Lower leg skin (tissue), 3 donors: Measurements from ENCODE around the gene DOK4.

ENCODE experiments used
- POLR2A ChIP-seq, 2 donors: fragments of 450-650 bp; IDR thresholded peaks; one replicate each; pipeline ENCODE4 v1.6.1; 2016 to 2017; ENCODE audit warnings: antibody characterized with exemption in 2 of 2, mild to moderate bottlenecking in 1 of 2, moderate library complexity in 1 of 2
- TF ChIP-seq, protein P1 (sequence below), 3 donors: fragments of 450-650 bp; IDR thresholded peaks; one replicate each; pipeline ENCODE4 v1.5.1; 2016; ENCODE audit warnings: antibody characterized with exemption in 3 of 3, mild to moderate bottlenecking in 3 of 3, moderate library complexity in 2 of 3

DNA sequence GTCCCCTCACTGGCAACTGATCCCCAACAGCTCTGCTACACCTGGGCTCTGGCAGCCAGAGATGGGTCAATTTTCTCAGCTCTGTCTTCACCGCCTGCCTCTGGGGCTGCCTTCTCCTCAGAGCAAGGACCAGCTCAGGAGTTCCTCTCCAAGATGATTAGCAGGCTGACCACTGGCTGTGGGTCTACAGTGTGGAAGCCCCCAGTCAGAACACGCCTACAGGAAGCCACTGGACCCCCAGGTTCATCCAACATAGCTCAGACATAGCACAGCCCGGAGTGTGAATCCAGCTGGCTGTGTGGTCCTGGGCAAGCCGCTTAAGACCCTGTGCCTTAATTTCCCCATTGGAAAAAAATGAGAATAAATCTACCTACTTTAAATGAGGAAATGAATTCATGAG lies 4.9 kb downstream of the DOK4 start:
- TF ChIP-seq, protein P1, sequence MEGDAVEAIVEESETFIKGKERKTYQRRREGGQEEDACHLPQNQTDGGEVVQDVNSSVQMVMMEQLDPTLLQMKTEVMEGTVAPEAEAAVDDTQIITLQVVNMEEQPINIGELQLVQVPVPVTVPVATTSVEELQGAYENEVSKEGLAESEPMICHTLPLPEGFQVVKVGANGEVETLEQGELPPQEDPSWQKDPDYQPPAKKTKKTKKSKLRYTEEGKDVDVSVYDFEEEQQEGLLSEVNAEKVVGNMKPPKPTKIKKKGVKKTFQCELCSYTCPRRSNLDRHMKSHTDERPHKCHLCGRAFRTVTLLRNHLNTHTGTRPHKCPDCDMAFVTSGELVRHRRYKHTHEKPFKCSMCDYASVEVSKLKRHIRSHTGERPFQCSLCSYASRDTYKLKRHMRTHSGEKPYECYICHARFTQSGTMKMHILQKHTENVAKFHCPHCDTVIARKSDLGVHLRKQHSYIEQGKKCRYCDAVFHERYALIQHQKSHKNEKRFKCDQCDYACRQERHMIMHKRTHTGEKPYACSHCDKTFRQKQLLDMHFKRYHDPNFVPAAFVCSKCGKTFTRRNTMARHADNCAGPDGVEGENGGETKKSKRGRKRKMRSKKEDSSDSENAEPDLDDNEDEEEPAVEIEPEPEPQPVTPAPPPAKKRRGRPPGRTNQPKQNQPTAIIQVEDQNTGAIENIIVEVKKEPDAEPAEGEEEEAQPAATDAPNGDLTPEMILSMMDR (IDR thresholded peaks at IDR 0.05), result no peak
- TF ChIP-seq POLR2A (IDR thresholded peaks at IDR 0.05), result no peak
